HG02588 (cell line): ENCODE data around the gene UBASH3B.

ENCODE experiments used
- ATAC-seq: cut with Tn5 transposase; IDR thresholded peaks from one replicate; pipeline ENCODE4 v1.9.1; 2021; ENCODE audit warnings: mild to moderate bottlenecking, moderate library complexity; ENCODE audit not compliant: unreplicated experiment

UBASH3B gene

GRCh38 chr11:122780296-122780949 is 124.9 kb downstream of the UBASH3B start:
- no peak for ATAC-seq

- ATAC-seq: peak; percentile 80
Observed at GRCh38 chr11:122781378-122782195, 126.1 kb downstream of the UBASH3B start.

DNA sequence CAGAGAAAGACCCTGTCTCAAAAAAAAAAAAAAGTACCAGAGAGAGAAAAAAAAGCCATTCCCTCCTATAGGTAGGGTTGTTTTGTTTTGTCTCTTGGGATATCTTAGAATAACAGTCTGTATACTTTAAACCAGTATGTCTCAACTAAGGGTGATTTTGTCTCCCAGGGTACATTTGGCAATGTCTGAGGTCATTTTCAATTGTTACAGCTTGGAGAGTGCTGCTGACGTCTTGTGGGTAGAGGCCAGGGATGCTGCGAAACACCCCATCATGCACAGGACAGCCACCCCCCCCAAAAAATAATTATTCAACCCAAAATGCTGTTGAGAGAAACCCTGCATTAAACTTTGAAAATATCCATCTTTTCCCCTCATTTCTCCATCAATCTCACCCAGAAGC is 126.7 kb downstream of the UBASH3B start:
- no peak for ATAC-seq

DNA sequence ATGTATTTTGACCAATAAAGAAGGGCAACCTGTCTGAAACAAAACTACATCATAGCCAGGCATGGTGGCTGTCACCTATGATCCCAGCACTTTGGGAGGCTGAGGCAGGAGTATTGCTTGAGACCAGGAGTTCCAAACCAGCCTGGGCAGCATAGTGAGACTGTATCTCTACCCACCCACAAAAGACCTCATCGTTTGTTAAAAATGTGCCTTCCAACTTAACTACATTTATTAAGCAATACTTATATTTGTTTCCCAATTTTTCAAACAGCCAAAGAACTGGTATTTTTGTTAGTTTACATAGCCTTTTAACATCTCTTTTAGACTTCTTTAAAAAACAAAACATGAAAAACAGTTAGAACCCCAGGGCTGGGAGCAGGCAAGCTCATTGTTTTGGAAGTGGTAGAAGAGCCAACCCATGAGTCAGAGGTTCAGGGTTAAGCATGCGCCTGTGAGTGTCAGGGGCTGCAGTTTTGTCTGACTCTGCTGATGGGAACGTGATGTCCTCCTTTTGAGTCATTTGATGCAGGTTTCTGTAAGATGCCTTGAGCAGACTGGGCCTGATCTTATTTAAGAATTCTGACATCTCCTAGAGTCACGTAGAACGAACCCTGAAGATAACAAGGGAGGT is 128.9 kb downstream of the UBASH3B start:
- no peak for ATAC-seq

- ATAC-seq: no peak
Observed at GRCh38 chr11:122785031-122785541, 129.6 kb downstream of the UBASH3B start.

- no peak for ATAC-seq
Observed at GRCh38 chr11:122786896-122787295, 131.4 kb downstream of the UBASH3B start.

- no peak for ATAC-seq
Observed at GRCh38 chr11:122788781-122789535, 133.4 kb downstream of the UBASH3B start.

DNA sequence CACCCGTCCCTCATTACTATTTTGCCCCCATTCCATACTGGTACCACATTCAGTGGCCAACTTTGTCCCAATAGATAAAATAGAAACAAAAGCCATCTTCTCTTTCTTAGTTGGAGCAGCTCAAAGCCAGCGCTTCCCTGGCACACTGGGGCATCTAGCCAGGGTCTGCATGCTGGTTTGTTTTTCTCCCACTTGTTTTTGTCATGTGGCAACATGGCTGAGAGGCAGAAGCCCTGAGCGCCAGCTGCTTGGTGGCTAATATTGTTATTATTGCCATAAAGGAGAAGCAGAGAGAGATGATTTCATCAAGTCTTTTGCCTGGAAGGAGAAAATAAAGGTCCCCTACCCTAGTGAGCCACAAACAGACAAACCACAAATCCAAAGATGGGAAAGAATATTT is 134.4 kb downstream of the UBASH3B start:
- no peak for ATAC-seq

- ATAC-seq: no peak
Observed at GRCh38 chr11:122791411-122791810, 135.9 kb downstream of the UBASH3B start.

DNA sequence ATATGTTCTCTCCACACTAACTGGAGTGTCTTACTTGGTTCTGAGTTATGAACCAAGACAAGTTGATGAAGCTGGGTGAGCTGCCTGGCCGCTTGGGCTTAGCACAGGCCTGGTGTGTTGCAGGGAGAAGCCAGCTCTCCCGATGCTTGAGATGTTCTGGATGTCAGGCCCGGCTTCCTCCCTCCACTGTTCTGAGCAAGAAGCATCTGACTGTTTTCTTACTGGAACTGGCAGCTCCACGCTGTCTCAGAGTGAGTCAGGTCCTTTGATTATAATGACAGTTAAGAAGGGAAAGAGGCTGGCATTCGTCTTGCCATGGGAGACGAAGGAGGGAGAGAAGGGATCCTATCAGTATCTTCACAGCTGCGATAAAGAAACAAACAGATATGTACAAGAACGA is 136.3 kb downstream of the UBASH3B start:
- no peak for ATAC-seq

DNA sequence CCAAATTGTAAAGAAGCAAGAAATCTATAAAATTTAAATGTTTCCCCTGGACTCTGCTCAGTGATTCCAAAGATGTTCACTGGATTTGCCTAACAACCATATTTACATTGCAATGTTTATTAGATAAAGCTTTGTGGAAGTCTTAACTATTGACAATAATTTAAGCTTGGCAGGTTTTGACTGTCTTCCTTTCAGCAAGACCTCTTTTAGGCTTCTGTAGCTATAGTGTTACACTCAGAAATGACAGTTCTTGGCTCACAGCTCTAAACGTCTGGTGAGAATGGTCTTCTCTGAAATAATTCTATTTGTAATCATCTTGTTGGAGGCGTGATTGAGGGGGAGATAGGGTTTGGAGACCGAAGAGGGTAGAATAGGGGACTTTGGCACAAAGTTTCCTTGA is 138.0 kb downstream of the UBASH3B start:
- ATAC-seq: no peak

DNA sequence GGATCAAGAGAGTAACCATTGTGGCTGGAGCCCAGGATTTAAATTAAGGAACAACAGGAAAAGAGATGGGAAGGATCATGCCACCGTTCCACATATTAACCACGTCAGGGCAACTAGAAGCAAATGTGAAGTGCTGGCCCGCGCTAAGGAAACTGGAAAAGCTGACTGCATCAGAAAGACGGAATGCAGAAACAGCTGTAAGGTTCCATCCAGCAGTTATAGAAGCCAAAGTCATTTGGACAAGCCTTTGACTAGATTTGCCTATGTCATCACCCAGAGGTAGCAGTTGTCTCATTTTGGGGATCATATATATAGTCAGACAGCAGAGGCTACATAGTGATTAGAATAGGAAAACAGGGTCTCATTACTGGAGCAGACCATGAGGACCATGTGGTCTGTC is 139.8 kb downstream of the UBASH3B start:
- no peak for ATAC-seq

DNA sequence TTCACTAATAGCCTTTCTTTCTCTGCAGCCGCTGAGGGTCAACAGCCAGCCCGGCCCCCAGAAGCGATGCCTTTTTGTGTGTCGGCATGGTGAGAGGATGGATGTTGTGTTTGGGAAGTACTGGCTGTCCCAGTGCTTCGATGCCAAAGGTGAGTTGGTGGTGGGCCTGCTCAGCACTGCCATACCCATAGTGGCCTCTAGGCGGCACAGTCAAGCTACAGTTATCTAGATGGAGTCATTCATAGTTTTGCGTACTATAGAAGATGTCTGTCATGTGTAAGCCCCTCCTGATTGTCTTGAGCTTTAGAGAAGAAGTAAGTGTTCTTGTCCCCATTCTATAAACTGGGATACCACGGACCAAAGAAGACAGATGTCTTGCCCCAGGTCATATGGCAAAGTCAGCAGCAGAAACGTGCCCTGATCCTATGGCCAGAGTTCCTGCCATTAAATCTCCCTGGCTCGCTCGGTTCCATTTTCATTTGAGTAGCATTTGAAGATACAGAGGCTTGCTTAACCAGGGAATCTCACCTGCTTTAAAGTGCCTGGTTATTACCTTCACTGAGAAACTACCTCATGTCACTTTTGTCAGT is 140.7 kb downstream of the UBASH3B start:
- ATAC-seq: no peak

- no peak for ATAC-seq
Observed at GRCh38 chr11:122797651-122798050, 142.1 kb downstream of the UBASH3B start.

DNA sequence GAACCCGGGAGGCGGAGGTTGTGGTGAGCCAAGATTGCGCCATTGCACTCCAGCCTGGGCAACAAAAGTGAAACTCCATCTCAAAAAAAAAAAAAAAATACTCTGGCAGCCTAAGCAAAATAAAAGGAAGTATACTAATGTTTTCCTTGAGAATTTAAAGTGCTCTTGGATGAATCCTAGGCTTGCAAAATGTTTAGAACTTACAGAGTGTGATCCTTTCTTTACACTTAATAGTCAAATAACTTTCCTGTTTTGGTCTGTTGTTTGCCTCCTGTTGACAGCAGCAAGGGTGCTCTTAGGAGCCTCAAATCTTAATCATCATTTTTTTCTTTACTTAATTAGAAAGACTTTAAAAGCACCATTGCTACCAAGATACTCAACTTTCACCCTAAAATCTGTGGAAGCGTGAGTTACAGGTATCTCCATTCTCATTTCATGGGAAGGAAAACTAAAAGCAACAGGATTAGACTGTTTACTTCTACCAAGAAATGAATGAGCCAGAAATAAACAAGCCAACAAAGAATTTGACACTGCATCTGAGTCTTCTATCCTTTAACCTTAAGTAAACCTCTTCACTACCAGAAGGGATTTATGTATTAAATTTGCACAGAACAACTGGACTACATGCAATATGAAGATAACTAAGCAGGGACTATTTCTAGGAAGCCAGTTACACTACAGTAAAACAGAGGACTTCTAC is 144.0 kb downstream of the UBASH3B start:
- ATAC-seq: no peak

DNA sequence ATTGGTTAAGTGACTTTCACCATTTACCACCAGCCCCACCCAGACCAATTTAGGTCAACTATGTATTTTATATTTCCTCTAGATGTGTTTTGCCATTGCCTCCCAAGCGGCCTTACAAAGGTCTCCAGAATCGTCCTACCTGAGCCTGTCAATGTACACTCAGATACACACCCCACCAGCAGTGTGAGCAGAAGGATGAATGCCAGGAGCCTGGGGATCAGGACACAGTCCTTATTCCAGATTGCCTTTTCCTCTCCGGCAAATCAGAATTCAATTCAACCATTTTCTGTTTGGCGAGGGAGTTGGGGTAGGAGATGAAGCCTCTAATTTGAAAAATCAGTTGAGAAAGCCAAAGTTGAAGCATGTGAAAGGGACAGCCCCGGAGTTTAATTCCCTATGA is 147.4 kb downstream of the UBASH3B start:
- ATAC-seq: no peak

DNA sequence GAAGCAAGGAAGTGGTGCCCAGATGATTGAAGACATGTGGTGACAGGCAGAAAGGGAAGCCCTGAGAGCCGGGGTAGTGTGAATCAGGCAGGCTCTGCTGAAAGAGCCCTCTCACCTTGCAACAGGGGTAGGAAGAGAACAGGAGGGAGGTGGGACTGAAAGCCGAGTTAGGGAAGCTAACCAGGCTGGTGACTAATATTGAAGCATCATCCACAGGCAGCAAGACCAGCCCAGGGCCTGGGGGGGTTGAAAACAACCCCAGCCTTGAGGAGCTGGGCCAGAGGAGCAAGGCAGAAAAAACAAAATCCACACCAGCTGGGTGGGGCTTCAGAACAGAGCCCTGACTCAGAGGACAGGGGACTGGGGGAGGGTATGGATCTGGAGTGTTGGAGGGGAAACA is 147.8 kb downstream of the UBASH3B start:
- no peak for ATAC-seq

DNA sequence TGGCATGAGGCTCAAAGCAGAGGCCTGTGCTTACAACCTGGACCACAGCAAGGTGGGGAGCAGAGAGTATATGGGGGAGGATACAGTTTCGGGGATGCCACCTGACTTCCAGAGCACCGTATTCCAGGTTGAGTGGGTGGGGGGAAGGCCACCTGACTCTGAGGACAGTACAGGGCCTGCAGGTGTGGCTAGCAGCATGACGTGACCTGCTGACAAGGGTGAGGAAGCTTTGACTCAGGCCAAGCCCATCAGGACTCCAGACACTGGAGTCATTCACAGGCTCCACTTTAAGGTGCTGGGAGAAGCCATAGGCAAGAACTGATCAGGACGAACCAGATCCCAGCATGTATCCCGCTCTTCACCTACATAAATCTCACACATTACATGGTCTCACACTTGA is 148.2 kb downstream of the UBASH3B start:
- no peak for ATAC-seq

DNA sequence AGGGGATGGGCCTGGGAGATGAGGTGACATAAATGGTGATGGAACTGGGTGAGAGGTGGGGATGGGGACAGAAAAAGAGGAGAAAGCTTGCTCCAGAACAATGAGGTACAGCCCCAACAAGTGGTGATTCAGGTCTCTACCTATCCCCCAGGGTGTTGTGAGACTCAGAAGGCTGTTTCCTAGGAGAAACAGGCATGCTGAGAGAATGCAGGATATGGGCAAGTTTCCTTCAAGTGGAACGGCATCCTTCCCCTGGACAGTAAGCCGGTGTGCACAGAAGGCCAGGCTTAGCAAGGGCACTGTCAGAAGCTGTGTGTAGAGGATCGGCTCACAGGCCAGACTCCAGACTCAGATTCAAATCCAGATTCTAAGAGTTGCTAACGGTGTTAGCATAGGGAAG is 148.6 kb downstream of the UBASH3B start:
- no peak for ATAC-seq

DNA sequence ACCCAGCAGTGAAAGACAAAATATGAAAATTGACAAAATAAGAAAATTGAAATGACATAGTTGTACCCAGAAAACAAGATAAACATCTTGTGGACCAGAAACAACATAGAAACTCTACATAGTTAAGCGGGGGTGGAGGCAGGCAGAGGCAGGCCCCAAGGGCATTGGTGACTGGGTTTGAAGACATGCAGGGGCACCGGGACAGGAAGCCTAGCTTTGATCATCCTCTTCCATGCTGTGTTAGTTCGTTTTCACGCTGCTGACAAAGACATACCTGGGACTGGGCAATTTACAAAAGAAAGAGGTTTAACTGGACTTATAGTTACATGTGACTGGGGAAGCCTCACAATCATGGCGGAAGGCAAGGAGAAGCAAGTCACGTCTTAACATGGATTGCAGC is 149.3 kb downstream of the UBASH3B start:
- ATAC-seq: no peak
